ELR (cell line): ENCODE data around the gene TMTC1.

ENCODE experiments used
- DNase-seq: peaks from one replicate; pipeline ENCODE4 v3.0.0-alpha.2; 2015; ENCODE audit warnings: low read depth

Gene TMTC1

DNA sequence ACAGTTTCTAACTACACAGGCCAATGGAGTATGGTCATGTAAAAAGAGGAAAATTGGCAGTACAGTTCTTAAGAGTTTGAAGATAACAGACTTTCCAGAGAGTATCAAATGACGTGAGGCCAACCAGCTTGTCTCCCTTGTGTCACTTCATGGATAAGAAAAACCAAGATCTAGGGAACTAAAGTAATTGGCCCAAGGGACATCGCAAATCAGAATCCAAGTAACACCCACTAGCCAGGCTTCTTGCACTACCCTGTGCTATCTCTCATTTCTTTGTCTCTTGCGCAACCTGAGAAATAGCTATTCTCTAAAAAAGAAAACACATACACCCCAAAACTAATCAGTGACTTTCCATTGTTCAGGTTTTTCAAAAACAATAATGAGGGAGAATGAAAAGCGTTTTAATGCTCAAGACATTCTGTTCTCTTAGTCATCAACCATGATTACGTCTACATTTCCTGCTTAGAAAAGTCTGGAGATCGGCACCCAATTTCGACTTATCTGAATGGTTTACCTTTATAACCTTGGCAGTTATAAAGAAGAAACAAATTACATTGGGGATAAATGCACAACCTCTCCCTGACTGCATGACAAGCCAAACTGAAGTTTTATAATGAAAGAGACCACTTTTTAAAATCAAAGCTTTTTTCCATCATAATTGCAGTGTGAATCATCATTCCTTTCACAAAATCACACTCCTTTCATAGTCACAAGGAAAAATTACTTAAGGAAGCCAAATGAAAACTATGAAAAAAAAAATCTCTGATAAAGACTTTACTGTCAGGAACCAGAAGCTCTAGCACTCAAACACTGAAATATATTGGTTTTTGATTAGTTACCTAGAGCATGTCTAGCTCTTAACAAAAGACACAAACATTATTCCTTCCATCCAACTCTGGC is 42.1 kb downstream of the TMTC1 start:
- no peak for DNase-seq

DNA sequence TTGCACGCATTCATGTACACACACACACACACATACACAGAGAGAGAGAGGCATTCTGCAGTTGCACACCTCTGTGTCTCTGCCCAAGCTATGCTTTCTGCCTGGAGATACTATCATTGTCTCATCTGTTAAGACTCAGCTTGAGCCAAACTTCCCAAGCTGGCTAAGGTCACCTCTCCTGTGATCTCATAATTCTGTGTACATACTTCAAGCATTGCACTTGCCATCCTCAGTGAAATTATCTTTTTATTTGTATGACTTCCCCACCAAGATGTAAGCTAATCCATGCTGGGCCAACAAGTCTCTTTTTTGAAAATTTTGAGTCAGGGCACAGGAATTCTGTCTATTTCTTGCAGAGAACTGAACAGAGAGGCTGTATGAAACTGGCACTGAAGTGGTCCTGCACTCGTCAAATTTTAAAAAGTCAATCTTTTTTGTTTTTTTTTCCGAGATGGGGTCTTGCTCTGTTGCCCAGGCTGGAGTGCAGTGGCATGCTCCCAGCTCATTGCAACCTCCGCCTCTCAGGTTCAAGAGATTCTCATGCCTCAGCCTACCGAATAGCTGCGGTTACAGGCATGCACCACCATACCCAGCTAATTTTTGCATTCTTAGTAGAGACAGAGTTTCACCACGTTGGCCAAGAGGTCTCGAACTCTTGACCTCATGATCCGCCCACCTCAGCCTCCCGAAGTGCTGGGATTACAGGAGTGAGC is 44.3 kb downstream of the TMTC1 start:
- DNase-seq = no peak

GRCh38 chr12:29738365-29738764 is 45.4 kb downstream of the TMTC1 start:
- no peak for DNase-seq

- DNase-seq = no peak
These were observed 46.1 kb downstream of the TMTC1 start for GRCh38 chr12:29737644-29738043.

DNA sequence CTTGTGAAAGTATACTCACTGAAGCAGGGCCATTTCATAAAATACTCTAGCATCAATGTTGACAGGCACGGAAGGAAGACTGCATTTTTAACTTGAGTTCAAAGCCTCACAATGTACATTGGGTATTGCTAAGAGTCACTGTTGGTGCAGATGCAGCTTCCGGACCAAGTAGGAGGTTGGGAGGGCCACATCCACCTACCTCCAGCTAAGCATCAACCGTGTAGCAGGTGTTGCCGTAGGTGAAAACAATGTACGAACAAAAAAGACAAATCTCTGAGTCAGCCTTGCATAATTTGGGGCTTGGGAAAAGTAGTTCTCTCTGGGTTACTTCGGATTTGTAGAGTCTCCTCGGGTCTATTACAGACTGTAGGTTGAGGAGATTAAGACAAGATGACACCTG is 48.1 kb downstream of the TMTC1 start:
- DNase-seq = no peak

- DNase-seq = no peak
These were observed 49.0 kb downstream of the TMTC1 start for GRCh38 chr12:29734734-29735133.

DNA sequence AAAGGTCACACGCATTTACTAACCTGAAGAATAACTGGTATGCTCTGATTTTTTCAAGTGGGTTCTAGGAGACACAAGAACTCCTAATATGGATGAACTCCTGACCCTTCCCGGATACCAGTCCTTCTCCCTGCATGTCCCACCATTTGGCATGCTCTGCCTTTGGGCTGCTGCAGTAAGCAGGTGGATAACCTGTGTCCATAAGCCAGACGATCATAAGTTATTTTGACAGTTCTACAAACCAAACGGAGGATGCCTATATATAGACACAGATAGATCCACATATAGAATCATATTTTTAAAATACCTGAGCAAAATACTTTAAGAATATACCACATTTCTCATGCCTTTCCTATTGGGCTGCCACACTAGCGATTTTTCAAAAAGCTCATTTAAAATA is 49.4 kb downstream of the TMTC1 start:
- DNase-seq = no peak

- no peak for DNase-seq
These were observed 50.2 kb downstream of the TMTC1 start for GRCh38 chr12:29733501-29733900.

DNA sequence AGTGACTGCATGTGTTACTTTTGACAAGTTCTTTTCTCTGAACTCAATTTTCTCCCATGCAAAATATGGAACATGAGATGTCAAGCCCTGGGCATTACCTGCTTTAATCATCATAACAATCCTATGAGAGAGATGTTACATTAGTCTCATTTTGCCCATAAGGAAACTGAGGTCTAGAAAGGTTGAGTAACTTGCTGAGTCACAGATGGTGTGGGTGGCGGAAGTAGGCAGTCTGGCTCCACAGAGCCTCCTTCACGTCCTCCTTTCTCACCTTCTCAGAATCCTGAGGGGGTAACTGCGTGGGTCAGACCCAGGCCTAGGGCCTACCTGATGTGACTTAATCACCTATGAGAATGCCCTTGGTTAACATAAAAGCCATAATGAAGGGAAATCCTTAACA is 50.7 kb downstream of the TMTC1 start:
- no peak for DNase-seq

DNA sequence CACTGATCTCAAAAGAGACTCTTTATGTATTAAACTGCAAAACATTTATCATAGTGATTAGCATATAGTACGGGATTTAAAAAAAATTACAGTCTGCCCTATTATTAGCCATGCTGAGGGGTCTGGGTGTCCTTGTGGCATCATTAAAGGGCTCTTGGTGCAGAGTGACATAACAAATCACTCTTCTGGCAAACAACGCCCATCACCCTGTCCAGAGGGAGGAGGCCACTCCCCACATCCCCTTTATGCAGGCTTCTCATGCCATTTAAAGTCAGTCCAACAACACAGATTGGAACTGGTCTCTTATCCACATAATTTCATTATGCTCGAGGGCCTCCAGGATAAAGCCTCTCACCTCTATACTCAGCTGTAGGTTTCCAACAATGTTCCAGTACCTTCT is 51.1 kb downstream of the TMTC1 start:
- DNase-seq = no peak

- DNase-seq = no peak
These were observed 51.6 kb downstream of the TMTC1 start for GRCh38 chr12:29732191-29732590.

- no peak for DNase-seq
These were observed 52.2 kb downstream of the TMTC1 start for GRCh38 chr12:29731591-29731990.

GRCh38 chr12:29730481-29730880 is 53.3 kb downstream of the TMTC1 start:
- no peak for DNase-seq

GRCh38 chr12:29728030-29728429 is 55.7 kb downstream of the TMTC1 start:
- no peak for DNase-seq

GRCh38 chr12:29726741-29727348 is 56.9 kb downstream of the TMTC1 start:
- DNase-seq = no peak

- no peak for DNase-seq
These were observed 57.4 kb downstream of the TMTC1 start for GRCh38 chr12:29726321-29726692.

DNA sequence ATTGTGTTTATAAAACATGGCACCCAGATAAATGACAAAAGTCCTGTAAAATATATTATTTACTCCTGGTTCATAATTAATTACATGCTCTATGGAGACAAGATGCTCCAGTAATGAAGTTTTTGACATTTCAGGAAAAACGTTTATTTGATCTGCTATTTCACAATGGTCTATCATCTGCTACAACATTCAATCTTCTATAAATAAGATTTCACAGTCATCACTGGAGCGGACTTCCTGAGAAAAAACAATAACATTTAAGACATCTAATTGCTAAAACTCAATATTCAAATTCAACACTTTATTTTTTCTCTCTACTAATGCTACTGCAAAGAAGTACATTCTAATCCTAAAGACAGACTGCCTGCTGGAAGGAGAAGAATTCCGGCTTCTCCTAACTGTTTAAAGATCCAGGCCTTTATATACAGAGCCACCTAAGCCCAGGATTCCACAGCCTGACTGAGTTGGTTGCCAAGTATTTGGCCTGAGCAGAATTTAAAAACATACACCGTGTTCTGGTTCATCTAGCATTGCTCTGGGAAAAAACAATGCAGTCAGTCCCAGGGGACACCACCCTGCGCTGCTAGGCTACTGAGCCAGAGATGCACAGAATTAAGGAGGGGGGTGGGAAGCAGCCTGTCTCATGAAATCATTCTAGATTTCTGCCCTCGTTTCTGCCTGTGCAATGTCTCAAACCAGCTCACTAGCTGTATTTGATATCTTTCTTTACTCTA is 58.0 kb downstream of the TMTC1 start:
- no peak for DNase-seq

DNA sequence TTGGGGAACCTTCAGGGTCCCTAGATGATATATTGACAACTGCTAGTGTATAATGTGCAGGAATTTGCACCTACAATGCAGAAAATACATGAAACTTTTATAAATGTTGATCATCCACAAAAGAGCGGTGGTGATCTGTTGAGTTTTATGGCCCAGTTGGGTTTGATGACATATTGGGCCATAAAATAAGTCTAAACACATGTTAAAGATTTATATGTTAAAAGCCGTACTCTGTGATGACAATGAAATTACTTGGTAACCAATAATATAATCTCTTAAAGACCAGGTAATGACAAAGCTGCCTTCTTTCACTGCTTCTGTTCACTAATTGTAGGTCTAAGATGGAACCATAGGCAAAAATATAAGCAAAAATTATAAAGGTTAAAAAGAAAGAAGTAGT is 61.6 kb downstream of the TMTC1 start:
- no peak for DNase-seq

- DNase-seq = no peak
These were observed 64.4 kb downstream of the TMTC1 start for GRCh38 chr12:29719381-29719780.

- no peak for DNase-seq
These were observed 66.1 kb downstream of the TMTC1 start for GRCh38 chr12:29717540-29718100.

- no peak for DNase-seq
These were observed 68.8 kb downstream of the TMTC1 start for GRCh38 chr12:29714966-29715365.

DNA sequence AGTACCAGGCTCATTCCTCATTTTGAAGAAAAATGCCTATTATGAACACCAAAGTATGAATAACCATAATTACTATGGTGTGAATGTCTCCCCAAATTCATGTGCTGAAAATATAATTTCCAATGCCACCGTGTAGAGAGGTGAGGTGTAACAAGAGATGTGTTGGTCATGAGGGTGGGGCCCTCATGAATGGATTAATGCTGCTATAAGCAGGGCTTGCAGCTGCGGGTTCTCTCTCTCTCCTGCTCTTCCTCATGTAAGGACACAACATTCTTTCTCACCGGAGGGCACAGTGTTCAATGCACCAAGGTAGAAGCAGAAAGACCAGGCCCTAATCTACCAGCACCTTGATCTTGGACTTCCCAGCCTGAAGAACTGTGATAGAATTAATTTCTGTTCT is 70.0 kb downstream of the TMTC1 start:
- no peak for DNase-seq
